Pons (tissue), 1 donor: Measurements from ENCODE around the gene STAB2.

Experiments used
- DNase-seq: peaks from one replicate; pipeline ENCODE4 v3.0.0-alpha.2; 2016; ENCODE audit warnings: low spot score

STAB2 gene

GRCh38 chr12:103588680-103589079 is 1.6 kb downstream of the STAB2 start:
- no peak for DNase-seq

- no peak for DNase-seq
These were observed 2.4 kb downstream of the STAB2 start for GRCh38 chr12:103589517-103589916.

GRCh38 chr12:103590271-103590670 is 3.2 kb downstream of the STAB2 start:
- DNase-seq = no peak

- DNase-seq = no peak
These were observed 9.9 kb downstream of the STAB2 start for GRCh38 chr12:103596981-103597380.

- no peak for DNase-seq
These were observed 12.2 kb downstream of the STAB2 start for GRCh38 chr12:103599274-103599673.

GRCh38 chr12:103600967-103601728 is 14.1 kb downstream of the STAB2 start:
- no peak for DNase-seq

- no peak for DNase-seq
These were observed 33.3 kb downstream of the STAB2 start for GRCh38 chr12:103620395-103620794.

GRCh38 chr12:103623716-103624115 is 36.6 kb downstream of the STAB2 start:
- DNase-seq = no peak

GRCh38 chr12:103626498-103626897 is 39.4 kb downstream of the STAB2 start:
- DNase-seq = peak; percentile 47

GRCh38 chr12:103627189-103627855 is 40.2 kb downstream of the STAB2 start:
- DNase-seq = no peak

GRCh38 chr12:103632554-103633216 is 45.6 kb downstream of the STAB2 start:
- no peak for DNase-seq

- no peak for DNase-seq
These were observed 47.7 kb downstream of the STAB2 start for GRCh38 chr12:103634732-103635131.

- no peak for DNase-seq
These were observed 48.3 kb downstream of the STAB2 start for GRCh38 chr12:103635419-103635818.

- no peak for DNase-seq
These were observed 49.9 kb downstream of the STAB2 start for GRCh38 chr12:103637021-103637420.

GRCh38 chr12:103637429-103637828 is 50.4 kb downstream of the STAB2 start:
- DNase-seq = no peak

- DNase-seq = no peak
These were observed 52.9 kb downstream of the STAB2 start for GRCh38 chr12:103639983-103640382.

- no peak for DNase-seq
These were observed 53.3 kb downstream of the STAB2 start for GRCh38 chr12:103640410-103640809.

- no peak for DNase-seq
These were observed 53.8 kb downstream of the STAB2 start for GRCh38 chr12:103640831-103641230.

GRCh38 chr12:103642240-103642864 is 55.3 kb downstream of the STAB2 start:
- no peak for DNase-seq

- no peak for DNase-seq
These were observed 58.1 kb downstream of the STAB2 start for GRCh38 chr12:103645202-103645601.

- DNase-seq = no peak
These were observed 60.2 kb downstream of the STAB2 start for GRCh38 chr12:103647267-103647666.

GRCh38 chr12:103652808-103653207 is 65.7 kb downstream of the STAB2 start:
- no peak for DNase-seq
